Karpas-422 (cell line): ENCODE data around the gene RBM42. TPM values are rescaled to one million over a fixed set of nuclear protein-coding genes. Genes with fewer than 3 reads are reported as not detected.
A peak's percentile ranks its signal among the peaks of the same experiment; 100 is the strongest.

Experiments
- DNase-seq: peaks from one replicate; pipeline ENCODE4 v3.0.0-alpha.2; 2015
- H2AFZ ChIP-seq: fragments of 200-600 bp; sonication (generic); 2 replicates; pipeline ENCODE4 v1.6.1; 2014; ENCODE audit warnings: antibody characterized with exemption, low read length, mixed read lengths
- H3K27ac ChIP-seq: fragments of 200-600 bp; sonication (generic); 2 replicates; pipeline ENCODE4 v1.5.1; 2014; ENCODE audit warnings: mild to moderate bottlenecking, low read length, moderate library complexity
- H3K27me3 ChIP-seq: fragments of 200-600 bp; sonication (generic); 2 replicates; pipeline ENCODE4 v1.6.1; 2014; ENCODE audit warnings: low read length, mixed read lengths
- H3K36me3 ChIP-seq: fragments of 200-600 bp; sonication (generic); 2 replicates; pipeline ENCODE4 v1.6.1; 2014; ENCODE audit warnings: low read length, mixed read lengths; ENCODE audit not compliant: insufficient read depth
- H3K4me1 ChIP-seq: fragments of 200-600 bp; sonication (generic); 2 replicates; pipeline ENCODE4 v1.6.1; 2014; ENCODE audit warnings: mild to moderate bottlenecking, low read length, mixed read lengths
- H3K4me2 ChIP-seq: fragments of 200-600 bp; sonication (generic); 2 replicates; pipeline ENCODE4 v1.6.1; 2014; ENCODE audit warnings: low read length, low read depth, mild to moderate bottlenecking; ENCODE audit not compliant: poor library complexity, severe bottlenecking
- H3K4me3 ChIP-seq: fragments of 200-600 bp; sonication (generic); 2 replicates; pipeline ENCODE4 v1.5.1; 2014; ENCODE audit warnings: mild to moderate bottlenecking, antibody characterized with exemption, low read length, mixed read lengths
- H3K79me2 ChIP-seq: fragments of 200-600 bp; sonication (generic); 2 replicates; pipeline ENCODE4 v1.6.1; 2014; ENCODE audit warnings: mild to moderate bottlenecking, low read length, mixed read lengths
- H3K9ac ChIP-seq: fragments of 200-600 bp; sonication (generic); 2 replicates; pipeline ENCODE4 v1.6.0; 2014; ENCODE audit warnings: low read length
- H3K9me2 ChIP-seq: fragments of 200-600 bp; sonication (generic), shearing (Covaris generic); replicated peaks from 2 replicates; pipeline ENCODE4 v1.6.0; 2014; ENCODE audit warnings: mild to moderate bottlenecking, low read length, moderate library complexity; ENCODE audit not compliant: insufficient read depth
- H3K9me3 ChIP-seq: fragments of 300-700, 200-600 bp; sonication (generic); 2 replicates; pipeline ENCODE4 v1.6.1; 2014; ENCODE audit warnings: low read length, mixed read lengths
- H4K20me1 ChIP-seq: fragments of 200-600 bp; sonication (generic); 2 replicates; pipeline ENCODE4 v1.6.1; 2014; ENCODE audit warnings: mild to moderate bottlenecking, antibody characterized with exemption, low read length, low read depth; ENCODE audit not compliant: insufficient read depth
- total RNA-seq: library from RNA; depleted of rRNA; stranded (reverse); fragments of >200 nt; shearing (Covaris generic); gene quantifications from 2 replicates; pipeline ENCODE4 v1.2.3, GENCODE V29; 2014; ENCODE audit warnings: low replicate concordance

The RBM42 gene
- total RNA-seq, 1 experiment from 2014 or later: 36.9 TPM

DNA sequence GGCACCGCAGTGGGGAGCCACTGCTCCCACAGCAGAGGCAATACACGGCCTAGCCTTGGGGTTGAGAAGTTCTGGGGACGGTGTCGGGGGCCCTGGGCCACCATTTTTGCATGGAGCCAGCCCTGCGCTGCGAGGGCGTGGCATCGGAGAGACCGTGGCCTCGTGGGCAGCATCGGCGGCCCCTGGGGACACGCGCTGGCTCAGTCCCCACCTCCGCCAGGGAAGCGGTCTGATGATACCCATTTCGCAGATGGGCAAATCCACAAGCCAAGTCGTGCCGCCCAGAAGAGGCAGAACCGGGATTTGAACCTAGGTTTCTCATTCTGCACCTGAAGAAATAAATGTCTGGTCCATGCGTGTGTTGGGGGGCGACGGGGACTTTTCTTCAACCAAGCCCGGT lies 36.3 kb downstream of the RBM42 start:
- Histone ChIP-seq H3K9ac (no peak overlapping the region), H3K9me3 (no peaks in the 10 kb centered on the region), H4K20me1 (no peaks in the 10 kb centered on the region), H3K27me3 (no peaks in the 10 kb centered on the region), H2AFZ (no peak overlapping the region), H3K4me3 (no peak overlapping the region), H3K27ac (no peak overlapping the region), H3K36me3 (no peaks in the 10 kb centered on the region), H3K79me2 (no peaks in the 10 kb centered on the region), H3K4me2 (no peak overlapping the region), H3K9me2 (no peaks in the 10 kb centered on the region), H3K4me1 (no peaks in the 10 kb centered on the region)
- DNase-seq: peak; percentile 19

DNA sequence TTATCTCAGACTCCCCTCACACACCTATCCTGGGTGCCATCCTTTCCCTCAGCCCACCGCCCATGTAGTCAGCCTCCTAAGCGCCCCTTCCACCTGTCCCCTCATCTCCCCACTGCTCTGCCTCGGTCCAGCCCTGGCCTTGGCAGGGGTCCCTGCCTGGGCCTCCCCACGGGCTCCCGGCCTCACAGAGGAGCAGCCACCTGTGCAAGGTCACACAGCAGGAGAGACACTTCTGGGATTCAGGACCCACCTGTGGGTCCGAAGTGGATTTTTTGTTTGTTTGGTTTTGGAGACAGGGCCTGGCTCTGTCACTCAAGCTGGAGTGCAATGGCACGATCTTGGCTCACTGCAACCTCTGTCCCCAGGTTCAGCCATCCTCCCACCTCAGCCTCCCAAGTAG lies 36.8 kb downstream of the RBM42 start:
- H3K9me2 ChIP-seq: no peaks in the 10 kb centered on the region
- no peak overlapping the region for H2AFZ ChIP-seq

DNA sequence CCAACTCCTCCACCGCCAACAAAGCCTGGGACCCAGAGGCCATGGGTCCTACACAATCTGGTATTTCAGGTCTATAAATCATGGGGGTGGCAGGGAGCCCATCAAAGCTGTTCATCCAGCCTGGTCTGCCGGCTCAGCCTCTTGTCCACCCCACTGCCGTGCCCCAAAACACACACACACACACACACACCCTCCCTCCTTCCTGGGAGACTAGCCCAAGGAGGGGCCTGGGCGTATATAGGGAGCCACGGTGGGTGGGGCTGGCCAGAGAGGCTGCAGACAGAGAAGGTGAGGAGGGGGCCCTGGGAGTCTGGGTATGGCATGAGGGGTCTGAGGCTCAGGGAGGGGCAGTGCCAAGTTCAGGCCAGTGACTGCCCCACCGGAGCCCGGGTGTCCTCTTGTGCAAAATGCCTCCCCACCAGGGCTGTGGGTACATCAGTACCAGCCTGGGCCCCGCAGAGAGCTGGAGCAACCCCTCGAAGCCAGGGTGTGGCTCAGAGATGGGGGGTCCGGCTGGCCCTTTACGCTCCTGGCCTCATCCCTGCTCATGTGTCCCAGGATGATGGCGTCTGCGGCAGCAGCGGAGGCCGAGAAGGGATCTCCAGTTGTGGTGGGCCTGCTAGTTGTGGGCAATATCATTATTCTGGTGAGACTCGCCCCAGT lies 37.5 kb downstream of the RBM42 start, which contains the start of gene UPK1A:
Gene UPK1A, plus strand, starts transcription at position 267 of the 663 bp plus-strand sequence. Its CDS starts 296 bp downstream, at position 563.
- H3K79me2 ChIP-seq: no peaks in the 10 kb centered on the region
- no peak within 1 kb of the TSS for H3K4me2 ChIP-seq
- no peaks in the 10 kb centered on the region for H3K9me2 ChIP-seq
- no peaks in the 10 kb centered on the region for H3K36me3 ChIP-seq
- H3K27ac ChIP-seq: no peak within 1 kb of the TSS
- H3K4me1 ChIP-seq: no peaks in the 10 kb centered on the region
- H3K9ac ChIP-seq: no peak within 1 kb of the TSS
- H3K4me3 ChIP-seq: no peak within 1 kb of the TSS
- peak; percentile 16 for DNase-seq
- no peak within 1 kb of the TSS for H2AFZ ChIP-seq
- H4K20me1 ChIP-seq: no peaks in the 10 kb centered on the region
- no peaks in the 10 kb centered on the region for H3K27me3 ChIP-seq
- H3K9me3 ChIP-seq: no peaks in the 10 kb centered on the region

More for the DNA sequence above, 36.8 kb downstream of the RBM42 start:
- Histone ChIP-seq H3K4me3 (no peak overlapping the region), H3K36me3 (no peaks in the 10 kb centered on the region), H3K4me2 (no peak overlapping the region), H3K27ac (no peak overlapping the region), H3K4me1 (no peaks in the 10 kb centered on the region), H3K79me2 (no peaks in the 10 kb centered on the region), H4K20me1 (no peaks in the 10 kb centered on the region), H3K9me3 (no peaks in the 10 kb centered on the region), H3K9ac (no peak overlapping the region), H3K27me3 (no peaks in the 10 kb centered on the region)
- DNase-seq: peak; percentile 12

DNA sequence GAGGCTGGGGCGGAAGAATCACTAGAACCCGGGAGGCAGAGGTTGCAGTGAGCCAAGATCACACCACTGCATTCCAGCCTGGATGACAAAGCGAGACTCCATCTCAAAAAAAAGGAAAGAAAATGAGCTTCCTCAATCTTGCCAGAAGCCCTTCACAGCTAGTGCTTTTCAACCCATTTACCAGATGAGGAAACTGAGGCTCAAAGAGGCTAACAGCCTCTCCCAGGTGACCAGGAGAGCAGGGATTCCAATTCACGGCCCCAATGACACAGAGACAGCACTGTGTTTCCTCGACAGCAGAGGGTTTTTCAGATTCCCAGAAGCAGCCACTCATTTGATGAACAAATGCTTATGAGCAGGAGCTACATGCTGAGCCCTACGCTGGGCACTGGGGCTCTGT lies 40.7 kb downstream of the RBM42 start:
- Histone ChIP-seq H3K36me3 (no peaks in the 10 kb centered on the region), H3K27me3 (no peaks in the 10 kb centered on the region), H2AFZ (no peak overlapping the region), H3K4me1 (no peaks in the 10 kb centered on the region; the same call in 1 of the 2 replicates), H3K9me2 (no peaks in the 10 kb centered on the region), H3K9me3 (no peaks in the 10 kb centered on the region), H4K20me1 (no peaks in the 10 kb centered on the region), H3K9ac (no peak overlapping the region), H3K4me3 (no peak overlapping the region), H3K27ac (no peak overlapping the region), H3K79me2 (no peaks in the 10 kb centered on the region), H3K4me2 (no peak overlapping the region)
- DNase-seq: peak; percentile 39

- H4K20me1 ChIP-seq: no peaks in the 10 kb centered on the region
- H3K4me3 ChIP-seq: no peak overlapping the region
- H3K36me3 ChIP-seq: no peaks in the 10 kb centered on the region
- H3K27me3 ChIP-seq: no peaks in the 10 kb centered on the region
- no peaks in the 10 kb centered on the region for H3K79me2 ChIP-seq
- no peak overlapping the region for H3K4me2 ChIP-seq
- no peaks in the 10 kb centered on the region for H3K9me3 ChIP-seq
- no peaks in the 10 kb centered on the region; the same call in 1 of the 2 replicates for H3K4me1 ChIP-seq
- H2AFZ ChIP-seq: no peak overlapping the region
- no peak overlapping the region for H3K9ac ChIP-seq
- H3K9me2 ChIP-seq: no peaks in the 10 kb centered on the region
- H3K27ac ChIP-seq: no peak overlapping the region
- DNase-seq: peak; percentile 28
Measured at GRCh38 chr19:35669974-35670373, 41.1 kb downstream of the RBM42 start.

DNA sequence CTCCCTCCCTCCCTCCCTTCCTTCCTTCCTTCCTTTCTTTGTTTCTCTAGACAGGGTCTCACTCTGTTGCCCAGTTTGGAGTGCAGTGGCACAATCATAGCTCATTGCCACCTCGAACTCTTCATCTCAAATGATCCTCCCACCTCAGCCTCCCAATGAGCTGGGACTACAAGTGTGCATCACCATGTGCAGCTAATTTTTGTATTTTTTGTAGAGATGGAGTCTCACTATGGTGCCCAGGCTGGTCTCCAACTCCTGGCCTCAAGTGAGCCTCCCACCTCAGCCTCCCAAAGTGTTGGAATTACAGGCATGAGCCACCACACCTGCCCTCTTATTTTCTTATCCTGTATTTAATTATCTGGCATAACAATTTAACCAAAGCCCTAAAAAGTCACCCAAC lies 41.9 kb downstream of the RBM42 start:
- H3K79me2 ChIP-seq: no peaks in the 10 kb centered on the region
- H3K36me3 ChIP-seq: no peaks in the 10 kb centered on the region
- peak; percentile 29 for DNase-seq
- H3K4me2 ChIP-seq: no peak overlapping the region
- no peak overlapping the region for H2AFZ ChIP-seq
- H4K20me1 ChIP-seq: no peaks in the 10 kb centered on the region
- no peak overlapping the region for H3K4me3 ChIP-seq
- H3K4me1 ChIP-seq: no peaks in the 10 kb centered on the region; the same call in 1 of the 2 replicates
- no peaks in the 10 kb centered on the region for H3K27me3 ChIP-seq
- H3K9me2 ChIP-seq: no peaks in the 10 kb centered on the region
- H3K9me3 ChIP-seq: no peaks in the 10 kb centered on the region
- H3K9ac ChIP-seq: no peak overlapping the region
- H3K27ac ChIP-seq: no peak overlapping the region

DNA sequence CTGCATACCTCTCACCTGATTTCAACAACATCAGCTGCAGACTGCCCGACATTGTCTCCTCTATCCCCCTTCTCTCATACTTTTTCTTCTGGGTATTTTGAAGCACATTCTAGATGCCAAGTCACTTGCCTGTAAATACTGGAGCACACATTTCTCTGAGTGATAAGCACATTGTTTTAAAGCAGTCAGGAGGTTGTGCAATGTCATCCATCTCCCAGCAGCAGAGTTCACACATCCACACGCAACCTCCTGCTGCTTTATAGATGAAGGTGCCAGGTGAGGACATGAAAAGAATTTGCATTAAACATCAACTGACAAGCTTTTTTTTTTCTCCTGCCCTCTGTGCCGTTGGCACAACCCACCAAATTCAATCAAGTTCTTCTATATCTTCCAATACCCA lies 43.0 kb downstream of the RBM42 start:
- no peaks in the 10 kb centered on the region for H3K79me2 ChIP-seq
- H2AFZ ChIP-seq: no peak overlapping the region
- H3K9me2 ChIP-seq: no peaks in the 10 kb centered on the region
- no peak overlapping the region for H3K4me2 ChIP-seq
- no peak overlapping the region for H3K4me3 ChIP-seq
- DNase-seq: peak; percentile 36
- no peaks in the 10 kb centered on the region for H3K9me3 ChIP-seq
- no peaks in the 10 kb centered on the region for H4K20me1 ChIP-seq
- no peaks in the 10 kb centered on the region; the same call in 1 of the 2 replicates for H3K4me1 ChIP-seq
- no peak overlapping the region for H3K27ac ChIP-seq
- H3K9ac ChIP-seq: no peak overlapping the region
- no peaks in the 10 kb centered on the region for H3K36me3 ChIP-seq
- H3K27me3 ChIP-seq: no peaks in the 10 kb centered on the region

GRCh38 chr19:35673121-35673804 lies 44.4 kb downstream of the RBM42 start:
- H3K27ac ChIP-seq: no peak overlapping the region
- no peaks in the 10 kb centered on the region for H3K36me3 ChIP-seq
- H4K20me1 ChIP-seq: no peaks in the 10 kb centered on the region
- peak overlapping the region; percentile 67; the same call in 1 of the 2 replicates for H2AFZ ChIP-seq
- no peaks in the 10 kb centered on the region for H3K27me3 ChIP-seq
- peak overlapping the region; percentile 29 for H3K9ac ChIP-seq
- H3K4me2 ChIP-seq: peak overlapping the region; percentile 50
- H3K9me2 ChIP-seq: no peaks in the 10 kb centered on the region
- DNase-seq: no peak
- no peaks in the 10 kb centered on the region; the same call in 1 of the 2 replicates for H3K4me1 ChIP-seq
- no peaks in the 10 kb centered on the region for H3K79me2 ChIP-seq
- H3K9me3 ChIP-seq: no peaks in the 10 kb centered on the region
- peak overlapping the region; percentile 49; the same call in 1 of the 2 replicates for H3K4me3 ChIP-seq
